ENCODE measurements around the gene ZNF580.

Gene ZNF580

GRCh38 chr19:55647732-55648584, 7.2 kb downstream of the ZNF580 start, which contains the start of gene CCDC106:
TSS of gene CCDC106 (plus strand) at chr19:55648212. CDS start at chr19:55649047, 835 bp downstream.
- peak; percentile 43 for DNase-seq

- DNase-seq, result no peak
Observed at GRCh38 chr19:55648585-55649267, 7.9 kb downstream of the ZNF580 start.

GRCh38 chr19:55649268-55650125, 8.7 kb downstream of the ZNF580 start:
- no peak for DNase-seq

- DNase-seq, result no peak
Observed at GRCh38 chr19:55650126-55650557, 9.3 kb downstream of the ZNF580 start.

- DNase-seq, result no peak
Observed at GRCh38 chr19:55650602-55651230, 9.9 kb downstream of the ZNF580 start.

GRCh38 chr19:55651236-55651635, 10.4 kb downstream of the ZNF580 start:
- no peak for DNase-seq

- DNase-seq, result no peak
Observed at GRCh38 chr19:55652311-55653128, 11.7 kb downstream of the ZNF580 start.

- peak; percentile 98 for DNase-seq
Observed at GRCh38 chr19:55653651-55654322, 13.0 kb downstream of the ZNF580 start.

- DNase-seq, result peak; percentile 98
Observed at GRCh38 chr19:55654323-55654867, 13.6 kb downstream of the ZNF580 start.

- peak; percentile 69 for DNase-seq
Observed at GRCh38 chr19:55654868-55655647, 14.3 kb downstream of the ZNF580 start, which contains the start of gene U2AF2. TSS of gene U2AF2 (plus strand) at chr19:55655035. CDS start at chr19:55655105, 70 bp downstream.

GRCh38 chr19:55655648-55656040, 14.8 kb downstream of the ZNF580 start:
- no peak for DNase-seq

- DNase-seq, result no peak
Observed at GRCh38 chr19:55656552-55656951, 15.8 kb downstream of the ZNF580 start.

GRCh38 chr19:55656988-55657747, 16.4 kb downstream of the ZNF580 start:
- no peak for DNase-seq

GRCh38 chr19:55658846-55659459, 18.2 kb downstream of the ZNF580 start:
- no peak for DNase-seq

- DNase-seq, result no peak
Observed at GRCh38 chr19:55659822-55660221, 19.0 kb downstream of the ZNF580 start.

GRCh38 chr19:55660404-55660803, 19.6 kb downstream of the ZNF580 start:
- no peak for DNase-seq

- DNase-seq, result no peak
Observed at GRCh38 chr19:55660991-55661390, 20.2 kb downstream of the ZNF580 start.

- no peak for DNase-seq
Observed at GRCh38 chr19:55661826-55662225, 21.0 kb downstream of the ZNF580 start.
